ENCODE data around the gene TRAPPC3L.

Gene TRAPPC3L

DNA sequence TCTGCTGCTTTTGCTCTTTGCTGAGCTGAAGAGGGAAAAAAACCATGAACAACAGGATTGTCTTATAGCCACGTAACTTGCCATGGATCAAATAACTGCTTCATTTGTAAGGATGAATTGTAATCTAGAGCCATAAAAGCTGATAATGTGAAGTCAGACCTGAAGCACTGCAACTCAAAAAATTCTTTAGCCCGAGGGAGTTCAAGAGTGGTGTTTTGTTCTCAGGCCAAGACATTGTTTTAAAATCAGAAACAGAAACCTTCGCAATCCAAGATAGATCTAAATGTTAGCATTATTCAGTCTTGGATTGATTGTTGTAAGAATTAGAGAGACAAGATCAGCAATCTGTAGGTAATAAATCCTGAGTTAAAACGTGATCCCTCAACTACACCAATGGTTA, at the start of gene TRAPPC3L:
TSS of gene TRAPPC3L (minus strand) at position 34 of the 400 bp plus-strand sequence. CDS start 170 bp downstream, outside the sequence.
- DNase-seq: no peak
- intact Hi-C loops (cut with DNase I): no loop called here

DNA sequence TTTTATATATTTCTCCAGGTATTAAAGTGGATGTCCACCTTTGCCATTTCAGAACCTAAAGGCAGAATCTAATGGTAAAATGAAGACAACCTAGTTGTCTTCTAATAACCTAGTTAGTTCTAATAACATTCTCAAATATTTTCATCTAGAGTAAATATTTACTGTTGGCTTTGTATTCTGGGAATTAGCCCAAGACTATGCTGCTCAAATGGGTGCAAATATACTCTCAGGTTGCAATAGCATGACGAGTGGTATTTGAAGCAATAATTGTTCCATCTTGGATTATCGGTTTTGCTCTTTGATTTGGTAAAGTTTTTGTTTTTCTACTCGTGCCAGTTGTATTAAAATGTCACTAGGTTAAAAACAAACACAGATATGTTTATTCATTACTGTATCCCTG, 49.8 kb upstream of the TRAPPC3L start:
- DNase-seq: no peak
- intact Hi-C loops (cut with DNase I): no loop called here

GRCh38 chr6:116586738-116587137, 41.3 kb upstream of the TRAPPC3L start:
- no peak for DNase-seq
- intact Hi-C loops (cut with DNase I): no loop called here

DNA sequence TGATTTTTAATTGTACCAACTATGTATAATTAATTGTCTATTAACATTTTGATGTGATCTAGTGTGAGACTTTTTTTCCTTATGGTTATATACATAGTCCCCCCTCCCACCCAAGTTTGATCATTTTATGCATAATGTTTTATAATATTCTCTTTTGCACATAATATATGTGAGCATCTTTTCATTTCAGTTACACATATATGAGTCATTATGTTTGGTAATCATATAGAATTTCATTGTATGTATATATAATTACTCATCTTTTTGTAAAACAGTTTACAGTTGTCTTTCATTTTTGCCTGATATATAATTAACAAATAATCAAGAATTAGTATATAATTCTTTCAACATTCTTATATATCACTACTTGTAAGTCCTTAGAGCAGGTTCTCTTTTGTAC, 40.8 kb upstream of the TRAPPC3L start:
- intact Hi-C loops (cut with DNase I): no loop called here
- DNase-seq: no peak

DNA sequence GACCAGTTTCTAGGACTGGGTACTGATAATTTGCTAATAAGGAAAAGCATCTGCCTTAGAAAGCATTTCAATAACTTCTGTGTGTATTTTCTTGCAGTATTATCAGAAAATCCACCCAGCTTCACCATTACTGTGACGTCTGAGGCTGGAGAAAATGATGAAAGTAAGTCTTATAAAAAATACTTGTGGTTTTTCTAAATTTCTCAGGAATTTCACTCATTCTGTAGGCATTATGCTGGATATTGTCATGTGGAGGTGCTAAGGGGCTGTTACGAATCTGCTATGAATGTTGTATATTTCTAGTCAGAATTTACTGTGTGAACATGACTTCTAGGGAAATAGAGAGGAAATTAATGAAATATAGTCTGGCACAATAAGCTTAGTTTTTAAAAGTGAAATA, 34.7 kb upstream of the TRAPPC3L start:
- DNase-seq: no peak
- intact Hi-C loops (cut with DNase I): no loop called here

GRCh38 chr6:116579143-116579542, 33.7 kb upstream of the TRAPPC3L start:
- no peak for DNase-seq
- intact Hi-C loops (cut with DNase I): no loop called here

DNA sequence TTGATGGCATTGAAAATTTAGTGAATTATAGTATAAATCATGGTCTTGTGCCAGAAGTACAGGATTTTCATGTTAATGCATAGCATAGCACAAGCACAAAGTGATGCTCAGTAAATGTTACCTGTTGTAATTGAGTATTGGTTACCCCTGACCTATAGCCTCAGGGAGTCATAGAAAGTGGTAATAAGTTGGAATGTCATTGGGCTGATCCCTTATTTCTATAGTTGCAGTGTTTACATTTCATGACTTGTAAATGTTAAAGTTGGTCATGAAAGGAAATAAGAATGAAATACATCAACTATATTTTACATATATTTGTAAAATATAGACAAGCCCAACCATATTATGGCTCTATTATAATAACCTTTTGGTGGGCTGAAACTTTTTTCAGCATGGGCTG, 32.9 kb upstream of the TRAPPC3L start:
- intact Hi-C loops (cut with DNase I): no loop called here
- no peak for DNase-seq

- DNase-seq: no peak
- intact Hi-C loops (cut with DNase I): no loop called here
These were observed 32.0 kb upstream of the TRAPPC3L start for GRCh38 chr6:116577486-116577885.

- intact Hi-C loops (cut with DNase I): no loop called here
These were observed 29.7 kb upstream of the TRAPPC3L start for GRCh38 chr6:116575227-116575626.

DNA sequence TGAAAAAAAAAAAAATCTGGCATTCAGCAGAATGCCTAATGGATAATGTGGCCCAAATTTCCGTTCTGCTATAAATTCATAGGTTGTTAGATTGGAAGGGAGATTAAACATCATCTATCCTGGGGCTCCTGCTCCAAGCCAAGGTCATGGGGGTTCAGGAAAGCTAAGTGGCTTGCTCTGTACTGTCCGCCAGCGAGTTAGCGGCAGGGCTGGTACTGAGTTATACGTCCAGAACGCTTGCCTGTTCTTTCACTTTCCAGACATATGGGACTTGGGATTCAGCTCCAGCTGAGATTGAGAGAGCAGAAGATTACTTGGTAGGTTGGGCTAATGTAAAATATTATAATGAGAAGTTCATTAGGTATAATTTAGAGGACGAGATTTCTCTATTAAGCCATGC, 26.7 kb upstream of the TRAPPC3L start:
- intact Hi-C loops (cut with DNase I): no loop called here
- DNase-seq: peak in 5 of 42 donors; percentile 6 to 43 (median 8)

More at GRCh38 chr6:116575227-116575626, 29.7 kb upstream of the TRAPPC3L start:
- DNase-seq: no peak

DNA sequence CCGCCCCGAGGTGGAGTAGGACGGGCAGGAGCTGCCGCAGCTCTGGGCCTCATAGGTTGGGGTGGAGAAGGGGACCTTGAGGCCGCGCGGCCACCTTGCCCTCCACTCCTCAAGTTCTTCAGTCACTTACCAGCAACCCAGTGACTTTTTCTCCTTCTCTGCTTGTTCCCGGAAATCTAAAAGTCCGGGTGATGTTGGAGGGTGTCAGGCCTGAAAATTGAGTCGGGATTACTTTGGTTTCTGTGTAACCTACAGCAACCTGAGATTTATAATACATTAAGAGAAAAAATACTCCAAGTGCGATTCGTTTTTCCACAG, 26.2 kb upstream of the TRAPPC3L start:
- intact Hi-C loops (cut with DNase I): no loop called here
- no peak for DNase-seq

DNA sequence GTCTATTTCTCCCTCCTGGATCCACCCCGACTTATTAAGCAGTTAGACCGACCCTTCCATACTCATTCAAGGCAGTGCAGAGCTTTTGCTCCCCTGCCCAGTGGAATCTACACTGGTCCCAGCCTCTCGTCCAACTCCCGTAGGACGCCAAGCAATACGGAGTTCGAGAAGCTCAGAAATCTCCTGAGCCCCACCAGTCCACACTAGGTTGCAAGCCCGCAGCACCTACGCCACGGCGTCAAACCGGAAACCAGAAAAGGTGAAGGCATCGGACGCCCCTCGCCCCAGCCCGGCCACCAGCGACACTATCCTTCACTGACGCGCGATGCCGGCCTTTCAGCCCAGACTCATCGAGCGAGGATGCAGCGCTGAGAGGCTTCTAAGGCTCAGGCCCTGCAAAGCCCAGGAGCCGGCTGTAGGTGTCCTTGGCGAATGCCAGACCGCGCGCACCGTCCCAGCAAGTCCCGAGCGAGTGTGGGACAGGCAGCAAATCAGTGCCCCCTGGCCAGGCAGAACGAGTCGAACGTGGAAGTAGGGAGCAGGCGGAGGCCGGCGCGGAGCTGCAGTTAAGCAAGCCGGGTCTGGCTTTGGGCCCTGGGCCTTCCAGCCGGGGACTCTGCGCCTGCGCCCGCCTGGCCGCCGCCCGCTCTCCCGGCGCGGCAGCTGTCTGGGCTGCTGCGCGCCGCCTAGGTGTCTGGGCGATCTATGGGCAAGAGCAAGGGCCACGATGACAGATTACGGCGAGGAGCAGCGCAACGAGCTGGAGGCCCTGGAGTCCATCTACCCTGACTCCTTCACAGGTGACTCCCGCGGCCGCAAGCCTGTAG, 25.6 kb upstream of the TRAPPC3L start, which contains the start of gene RWDD1:
TSS of gene RWDD1 (plus strand) at position 649 of the 827 bp plus-strand sequence. CDS start at position 728, 79 bp downstream.
- intact Hi-C loops (cut with DNase I): no loop called here
- DNase-seq: peak; percentile 95 to 100 (median 99)

GRCh38 chr6:116568821-116569755, 23.6 kb upstream of the TRAPPC3L start:
- intact Hi-C loops (cut with DNase I): no loop called here
- DNase-seq: no peak

DNA sequence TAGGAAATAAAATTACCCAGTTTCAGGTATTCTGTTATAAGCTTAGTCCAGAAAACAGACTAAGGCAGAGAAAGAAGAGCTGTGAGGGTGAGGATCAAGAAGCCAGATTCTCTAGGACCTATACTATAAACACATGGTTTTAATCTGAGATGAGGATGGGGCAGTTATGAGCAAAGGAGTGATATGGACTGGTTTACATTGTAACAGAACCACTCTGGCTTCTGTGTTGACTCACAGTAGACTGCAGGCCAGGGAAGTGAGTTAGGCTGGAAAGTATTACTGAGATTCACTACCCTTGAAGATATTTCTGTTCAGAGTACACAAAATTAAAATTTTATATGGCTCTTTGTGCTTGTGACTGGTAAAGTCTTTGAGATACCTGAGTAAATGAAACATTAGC, 22.6 kb upstream of the TRAPPC3L start:
- DNase-seq: no peak
- intact Hi-C loops (cut with DNase I): no loop called here

DNA sequence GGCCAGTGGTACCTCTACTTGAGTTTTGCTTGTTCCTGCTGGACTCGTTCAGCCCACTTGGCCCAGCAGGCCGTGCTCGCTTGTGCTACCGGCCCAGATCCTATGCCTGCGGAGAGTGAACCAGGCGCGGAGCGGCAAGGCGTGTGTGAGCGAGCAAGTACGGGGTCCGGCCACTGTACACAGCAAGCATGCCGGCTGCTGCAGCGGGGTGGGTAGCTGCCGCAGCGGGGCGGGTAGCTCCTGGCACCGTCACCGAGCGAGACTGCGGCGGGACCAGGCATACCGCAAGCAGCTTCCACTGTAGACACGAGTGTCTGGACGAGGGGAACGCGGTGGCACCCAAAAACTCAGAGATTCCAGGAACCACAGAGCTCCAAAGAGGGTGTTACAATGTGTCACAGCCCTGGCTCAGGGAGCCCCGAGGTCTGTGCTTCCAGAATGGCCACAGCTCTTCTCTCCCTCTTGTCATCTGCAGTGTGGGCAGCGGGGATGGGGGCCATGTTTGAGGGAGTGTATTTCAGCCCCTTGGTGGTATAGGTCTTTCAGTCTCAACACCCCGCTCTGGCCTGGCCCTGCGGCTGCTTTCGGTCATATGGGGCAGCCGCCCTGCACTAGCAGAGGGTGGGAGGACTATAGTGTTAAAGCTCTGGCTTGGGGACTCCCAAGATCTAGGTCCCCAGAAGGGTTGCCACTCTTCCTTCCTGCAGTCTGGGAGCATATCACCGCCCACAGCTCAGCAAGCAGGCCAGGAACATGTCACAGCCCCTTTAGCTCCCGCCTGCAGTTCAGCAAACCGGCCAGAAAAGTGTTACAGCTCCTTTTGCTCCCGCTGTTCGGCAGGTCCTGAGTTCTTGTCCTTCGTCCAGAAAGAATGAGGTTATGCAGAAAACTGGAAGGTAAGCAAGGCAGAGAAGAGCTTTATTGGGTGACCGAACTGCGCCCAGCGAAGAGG, 19.7 kb upstream of the TRAPPC3L start:
- intact Hi-C loops (cut with DNase I): loop anchor here (5.0 kb wide), 1 partner anchor 288 kb away; the partner anchor contains the start of gene TSPYL1
- peak in 41 of 42 donors; percentile 7 to 71 (median 33) for DNase-seq

- DNase-seq: no peak
- intact Hi-C loops (cut with DNase I): loop anchor here (5.0 kb wide), 1 partner anchor 287 kb away; the partner anchor contains the start of gene TSPYL1
These were observed 18.8 kb upstream of the TRAPPC3L start for GRCh38 chr6:116564311-116564710.

- no peak for DNase-seq
- intact Hi-C loops (cut with DNase I): loop anchor here (5.0 kb wide), 1 partner anchor 287 kb away; the partner anchor contains the start of gene TSPYL1
These were observed 18.3 kb upstream of the TRAPPC3L start for GRCh38 chr6:116563830-116564229.

GRCh38 chr6:116562614-116563013, 17.1 kb upstream of the TRAPPC3L start:
- DNase-seq: no peak
- intact Hi-C loops (cut with DNase I): loop anchor here (5.0 kb wide), 1 partner anchor 285 kb away; the partner anchor contains the start of gene TSPYL1

DNA sequence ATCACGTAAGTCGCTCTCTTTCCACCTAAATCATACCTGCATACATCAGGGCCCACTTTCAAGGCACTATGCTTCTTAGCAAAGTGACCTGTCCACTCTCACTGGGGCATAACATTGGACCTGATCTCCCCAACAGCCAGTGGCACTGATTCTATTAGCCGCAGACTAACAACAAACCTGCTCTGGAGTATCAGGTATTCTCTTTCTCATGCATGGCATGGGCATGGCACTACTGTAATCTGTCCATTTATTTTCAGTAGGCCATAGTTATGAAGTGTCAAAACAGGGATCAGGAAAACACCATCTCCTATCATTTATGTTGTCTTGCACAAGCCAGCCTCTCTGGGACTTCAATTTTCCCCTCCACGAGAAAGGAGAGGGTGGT, 16.5 kb upstream of the TRAPPC3L start:
- intact Hi-C loops (cut with DNase I): loop anchor here (5.0 kb wide), 1 partner anchor 285 kb away; the partner anchor contains the start of gene TSPYL1
- DNase-seq: no peak

All from head of caudate nucleus (tissue), 42 donors.